GM20000 (cell line): ENCODE data around the gene CCDC78.

ENCODE experiments used
- DNase-seq: peaks from one replicate; pipeline ENCODE4 v3.0.0; 2012; ENCODE audit warnings: low spot score
- CTCF ChIP-seq: IDR thresholded peaks from 2 replicates; pipeline ENCODE4 v1.5.1; 2012; ENCODE audit warnings: mild to moderate bottlenecking, control low read depth; ENCODE audit errors: extremely low read depth, missing control alignments

CCDC78 gene

DNA sequence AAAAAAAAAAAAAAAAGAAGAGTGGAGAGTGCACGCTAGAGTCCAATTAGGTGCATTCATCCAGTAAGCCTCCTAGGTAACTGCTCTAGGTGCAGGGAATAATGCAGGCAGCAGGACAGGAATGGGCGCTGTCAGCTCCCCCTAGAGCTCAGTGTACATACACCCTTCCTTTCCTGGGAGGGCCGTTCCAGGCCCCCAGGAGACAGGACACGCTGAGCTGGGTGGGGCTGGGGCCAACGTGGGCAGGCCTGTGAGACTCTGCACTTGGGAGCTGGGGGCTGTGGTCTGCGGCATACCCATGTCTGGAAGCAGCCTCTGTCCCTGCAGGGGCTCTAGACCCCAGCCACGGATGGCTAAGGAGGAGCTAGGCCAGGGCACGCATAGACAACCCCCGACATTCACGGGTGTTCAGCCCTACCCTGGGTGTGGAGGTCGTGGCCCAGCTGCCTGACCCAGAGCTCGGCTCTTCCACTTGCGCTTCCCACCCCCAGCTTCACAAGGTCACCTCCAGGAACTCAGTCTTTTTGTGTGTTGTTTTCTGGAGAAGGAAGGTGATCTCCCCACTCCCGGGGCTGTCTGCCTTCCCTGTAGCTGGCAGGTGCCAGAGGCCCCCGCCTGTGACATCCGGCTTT lies 6.3 kb downstream of the CCDC78 start:
- DNase-seq: no peak
- TF ChIP-seq CTCF: no peak

GRCh38 chr16:718922-719321 lies 7.3 kb downstream of the CCDC78 start:
- DNase-seq: no peak
- TF ChIP-seq CTCF: no peak

DNA sequence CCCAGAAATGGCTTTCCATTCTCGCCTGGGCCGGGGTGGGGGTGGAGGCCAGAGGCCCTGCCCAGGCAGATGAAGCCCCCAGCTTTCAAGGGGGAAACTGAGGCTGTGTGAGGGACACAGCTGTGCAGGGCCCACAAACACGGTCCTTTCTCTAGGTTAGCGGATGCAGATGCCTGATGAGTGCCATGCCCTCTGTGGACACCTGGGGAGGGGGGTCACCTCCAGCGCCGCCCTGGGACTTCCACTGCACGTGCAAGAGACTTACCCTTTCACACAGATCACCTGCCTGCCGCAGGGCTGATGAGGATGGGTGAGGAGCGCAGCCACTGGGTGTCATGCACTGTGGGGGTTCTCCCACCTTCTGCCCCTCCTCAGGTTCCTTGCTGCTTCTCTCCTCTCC lies 7.9 kb downstream of the CCDC78 start:
- DNase-seq: no peak

DNA sequence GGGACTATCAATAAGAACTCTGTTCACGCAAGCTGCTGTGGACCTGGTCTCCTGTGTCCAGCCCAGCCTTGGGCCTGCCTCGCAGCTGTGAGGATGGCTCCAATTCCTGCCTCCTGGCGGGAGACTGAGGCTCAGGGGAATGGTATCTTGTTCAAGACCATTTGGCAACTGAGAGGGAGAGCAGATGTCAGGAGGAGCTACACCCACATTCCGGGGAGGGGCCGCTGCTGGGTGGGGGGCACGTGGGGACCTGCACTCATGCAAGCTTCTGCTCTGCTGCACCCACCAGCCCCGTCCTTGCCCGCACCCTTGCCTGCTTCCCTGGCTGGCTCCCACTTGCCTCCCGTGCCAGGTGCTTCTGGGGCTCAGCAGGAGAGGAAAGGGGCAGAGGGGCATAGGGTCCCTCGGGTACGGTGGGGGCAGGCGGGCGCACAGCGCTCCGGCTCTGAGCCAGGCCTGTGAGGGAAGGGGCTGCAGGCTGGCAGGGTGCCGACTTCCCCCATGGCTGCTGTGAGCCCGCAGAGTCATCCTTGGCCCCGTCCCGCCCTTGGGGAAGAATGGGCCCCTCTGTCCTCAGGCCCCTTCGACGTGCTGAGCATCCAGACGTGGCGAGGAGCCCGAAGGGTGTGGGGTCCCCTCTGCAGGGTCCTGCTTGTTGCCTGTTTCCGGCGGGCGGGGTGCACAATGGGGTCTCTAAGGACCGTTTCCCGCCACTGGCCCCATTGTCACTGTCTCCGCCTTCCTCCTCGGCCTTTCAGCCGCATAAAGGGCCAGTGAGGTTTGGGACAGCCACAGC lies 8.6 kb downstream of the CCDC78 start:
- TF ChIP-seq CTCF: no peak
- DNase-seq: no peak

More for the DNA sequence above, 7.9 kb downstream of the CCDC78 start:
- no peak for TF ChIP-seq CTCF

- TF ChIP-seq CTCF: no peak
- no peak for DNase-seq
Observed at GRCh38 chr16:716768-717325, 9.4 kb downstream of the CCDC78 start.

GRCh38 chr16:716200-716568 lies 10.1 kb downstream of the CCDC78 start:
- DNase-seq: no peak
- no peak for TF ChIP-seq CTCF

- DNase-seq: peak; percentile 69
Observed at GRCh38 chr16:715477-716199, 10.6 kb downstream of the CCDC78 start.

More at GRCh38 chr16:715477-716199, 10.6 kb downstream of the CCDC78 start:
- TF ChIP-seq CTCF: peak; percentile 31
